HCT116 (cell line): Measurements from ENCODE around the gene RASGRF1. TPM values are rescaled to one million over a fixed set of nuclear protein-coding genes. Genes with fewer than 3 reads are reported as not detected.

Experiments
- ATAC-seq: fragments of 200-7000 bp; cut with Tn5 transposase; 2 replicates; pipeline ENCODE4 v1.9.1; 2020; ENCODE audit warnings: mild to moderate bottlenecking, moderate library complexity
- BruUV-seq: library from RNA; stranded (reverse); fragments of 400-500 nt; replicated peaks from 2 replicates; lab custom pipeline; 2021; lab: Mats Ljungman, UMichigan
- CTCF ChIA-PET: fragments of 300-600 bp; sonication (Branson Sonifier 250); formaldehyde crosslinking; loops from one replicate; lab custom pipeline; 2021; ENCODE audit warnings: antibody characterized with exemption; lab: Charles Lee
- POLR2A ChIA-PET: fragments of 300-600, 350-600 bp; sonication (Branson Sonifier 250); formaldehyde crosslinking; loops from one replicate; lab custom pipeline; 2021; ENCODE audit warnings: antibody characterized with exemption; lab: Charles Lee
- RAD21 ChIA-PET, 2 experiments: fragments of 300-600 bp; sonication (Branson Sonifier 250); formaldehyde crosslinking; loops; one replicate each; lab custom pipeline; 2023; ENCODE audit warnings: low total read pairs in 2 of 2; ENCODE audit not compliant: uncharacterized antibody in 2 of 2, unreplicated experiment in 2 of 2, low non-redundant PET in 1 of 2; lab: Charles Lee
- DNase-seq: peaks from one replicate; pipeline ENCODE4 v3.0.0-alpha.2; 2010; ENCODE audit warnings: low read depth, low spot score
- H2AFZ ChIP-seq: fragments of 200-600 bp; shearing (Covaris generic), sonication (generic); 2 replicates; pipeline ENCODE4 v1.6.1; 2017; ENCODE audit warnings: low read depth, mixed run types, mixed read lengths, antibody characterized with exemption, low read length; ENCODE audit not compliant: poor library complexity, severe bottlenecking
- H3K27ac ChIP-seq: 2 replicates; pipeline ENCODE4 v1.5.1; 2012; ENCODE audit warnings: low read depth, low read length
- H3K27me3 ChIP-seq: fragments of 200-600 bp; sonication (generic); 2 replicates; pipeline ENCODE4 v1.6.1; 2016; ENCODE audit warnings: mixed run types, low read length, mixed read lengths; ENCODE audit not compliant: insufficient read depth
- H3K36me3 ChIP-seq, 2 experiments: fragments of 200-500 bp in 1 of 2; fragments of 200-600 bp in 1 of 2; sonication (Bioruptor generic) in 1 of 2; sonication (generic) in 1 of 2; 2 replicates each; pipeline versions ENCODE4 v1.5.1 to v1.6.1; 2014 to 2016; ENCODE audit warnings: low read length in 2 of 2, inconsistent platforms in 1 of 2, mixed read lengths in 1 of 2, mixed run types in 1 of 2; ENCODE audit not compliant: insufficient read depth in 2 of 2, control insufficient read depth in 1 of 2
- H3K4me1 ChIP-seq, 2 experiments: fragments of 200-600 bp in 1 of 2; sonication (generic) in 1 of 2; 2 replicates each; pipeline versions ENCODE4 v1.5.1 to v1.6.1; 2012 to 2017; ENCODE audit warnings: low read length in 2 of 2, inconsistent platforms in 1 of 2, mild to moderate bottlenecking in 1 of 2, mixed read lengths in 1 of 2, mixed run types in 1 of 2, moderate library complexity in 1 of 2; ENCODE audit not compliant: insufficient read depth in 2 of 2, control insufficient read depth in 1 of 2
- H3K4me2 ChIP-seq: fragments of 200-600 bp; sonication (generic); 2 replicates; pipeline ENCODE4 v1.6.1; 2017; ENCODE audit warnings: mixed run types, low read length, mixed read lengths
- H3K4me3 ChIP-seq, 2 experiments: fragments of 200-600 bp in 1 of 2; sonication (generic) in 1 of 2; replicated peaks in 1 of 2; 2 replicates each; pipeline ENCODE4 v1.5.1; 2011 to 2016; ENCODE audit warnings: low read length in 2 of 2, control low read depth in 1 of 2, low read depth in 1 of 2, mild to moderate bottlenecking in 1 of 2, mixed read lengths in 1 of 2, mixed run types in 1 of 2
- H3K79me2 ChIP-seq: fragments of 200-600 bp; sonication (generic); 2 replicates; pipeline ENCODE4 v1.6.1; 2017; ENCODE audit warnings: mild to moderate bottlenecking, mixed run types, low read length, moderate library complexity, mixed read lengths; ENCODE audit not compliant: insufficient read depth
- H3K9ac ChIP-seq: fragments of 200-600 bp; sonication (generic); 2 replicates; pipeline ENCODE4 v1.6.1; 2016; ENCODE audit warnings: low read length, mixed read lengths
- H3K9me2 ChIP-seq: fragments of 200-600 bp; sonication (generic), shearing (Covaris generic); 2 replicates; pipeline ENCODE4 v1.6.1; 2017; ENCODE audit warnings: mixed run types, mild to moderate bottlenecking, moderate library complexity; ENCODE audit not compliant: insufficient read depth
- H3K9me3 ChIP-seq, 2 experiments: fragments of 200-500 bp in 1 of 2; fragments of 200-600 bp in 1 of 2; sonication (Bioruptor generic) in 1 of 2; sonication (generic) in 1 of 2; 2 replicates each; pipeline ENCODE4 v1.6.1; 2014 to 2017; ENCODE audit warnings: low read length in 2 of 2, mixed read lengths in 2 of 2, inconsistent platforms in 1 of 2, low read depth in 1 of 2, mild to moderate bottlenecking in 1 of 2, mixed run types in 1 of 2, moderate library complexity in 1 of 2; ENCODE audit not compliant: control insufficient read depth in 1 of 2, insufficient read depth in 1 of 2
- H4K20me1 ChIP-seq: fragments of 200-600 bp; sonication (generic), shearing (Covaris generic); 2 replicates; pipeline ENCODE4 v1.6.1; 2017; ENCODE audit warnings: mixed run types, mild to moderate bottlenecking, moderate library complexity; ENCODE audit not compliant: insufficient read depth
- CTCF ChIP-seq, 3 experiments: fragments of 200-600 bp in 1 of 3; sonication (generic) in 1 of 3; IDR thresholded peaks in 2 of 3; conservative IDR thresholded peaks in 1 of 3; 2 replicates each; pipeline ENCODE4 v1.5.1; 2012 to 2017; ENCODE audit warnings: low read depth in 2 of 3, low read length in 2 of 3, antibody characterized with exemption in 1 of 3, borderline replicate concordance in 1 of 3, control low read depth in 1 of 3, mild to moderate bottlenecking in 1 of 3, mixed read lengths in 1 of 3, mixed run types in 1 of 3, moderate library complexity in 1 of 3; ENCODE audit not compliant: insufficient read depth in 1 of 3
- EZH2 ChIP-seq: fragments of 200-600 bp; sonication (generic); IDR thresholded peaks from 2 replicates; pipeline ENCODE4 v1.6.1; 2017; ENCODE audit warnings: antibody characterized with exemption, mixed run types
- EZH2phosphoT487 ChIP-seq: fragments of 200-600 bp; IDR thresholded peaks from 2 replicates; pipeline ENCODE4 v1.6.1; 2018; ENCODE audit warnings: antibody characterized with exemption, borderline replicate concordance
- FOSL1 ChIP-seq: IDR thresholded peaks from 2 replicates; pipeline ENCODE4 v1.6.1; 2012; ENCODE audit warnings: low read depth
- REST ChIP-seq: IDR thresholded peaks from 2 replicates; pipeline ENCODE4 v1.6.1; 2012; ENCODE audit warnings: low read depth
- SP1 ChIP-seq: IDR thresholded peaks from 2 replicates; pipeline ENCODE4 v1.6.1; 2012; ENCODE audit warnings: low read depth
- intact Hi-C: fragments of 100-400 bp; cut with micrococcal nuclease; formaldehyde crosslinking; loops from 2 replicates; pipeline ENCODE4 v1.10.0; 2022
- total RNA-seq: library from RNA; stranded (reverse); gene quantifications from one replicate; pipeline ENCODE4 v1.2.1, GENCODE V29; 2021; ENCODE audit not compliant: unreplicated experiment

Gene RASGRF1
- total RNA-seq, 1 experiment from 2014 or later = 2.4 TPM

GRCh38 chr15:79122991-79123390, 32.4 kb upstream of the RASGRF1 start:
- TF ChIP-seq EZH2phosphoT487 = no peak
- TF ChIP-seq EZH2 = no peak
- no peak for TF ChIP-seq REST
- no peak for TF ChIP-seq CTCF (IDR thresholded peaks at IDR 0.05 in 2 of 3, conservative IDR thresholded peaks at IDR 0.05 in 1 of 3; ENCODE audit: borderline replicate concordance in 1 of 3, insufficient read depth in 1 of 3, low read depth in 2 of 3, low read length in 2 of 3)
- no peak for TF ChIP-seq FOSL1
- no peak for TF ChIP-seq SP1
- TF ChIP-seq, all 23 proteins: peak for 0
- BruUV-seq = no TSS peak
- H3K4me3 ChIP-seq = no peak overlapping the region
- no peaks in the 10 kb centered on the region for H3K9me2 ChIP-seq
- RAD21 ChIA-PET = no interaction called here
- POLR2A ChIA-PET = no interaction called here
- no peaks in the 10 kb centered on the region for H3K36me3 ChIP-seq
- H4K20me1 ChIP-seq = no peaks in the 10 kb centered on the region
- CTCF ChIA-PET = no interaction called here
- ATAC-seq (no peak), DNase-seq (no peak)
- H3K79me2 ChIP-seq = no peaks in the 10 kb centered on the region
- no peaks in the 10 kb centered on the region for H3K4me1 ChIP-seq
- intact Hi-C loops = no loop called here
- no peak overlapping the region for H3K27ac ChIP-seq
- H2AFZ ChIP-seq = no peak overlapping the region
- H3K9me3 ChIP-seq = no peaks in the 10 kb centered on the region
- H3K27me3 ChIP-seq = no peaks in the 10 kb centered on the region
- H3K9ac ChIP-seq = no peak overlapping the region
- no peak overlapping the region for H3K4me2 ChIP-seq
